GM13976 (cell line): ENCODE results near the gene HECTD4.

ENCODE experiments used
- DNase-seq: peaks from one replicate; pipeline ENCODE4 v3.0.0; 2012; ENCODE audit warnings: low spot score
- CTCF ChIP-seq: IDR thresholded peaks from 2 replicates; pipeline ENCODE4 v1.5.1; 2012; ENCODE audit warnings: borderline replicate concordance, mild to moderate bottlenecking; ENCODE audit not compliant: insufficient read depth; ENCODE audit errors: extremely low read depth, missing control alignments, control extremely low read depth
- in situ Hi-C: fragments of 300-500 bp; cut with MboI; formaldehyde crosslinking; loops from one replicate; pipeline ENCODE4 v1.12.0; 2022; ENCODE audit warnings: low sequenced_read_pairs, mixed read lengths, inconsistent platforms; ENCODE audit not compliant: unreplicated experiment

The HECTD4 gene

DNA sequence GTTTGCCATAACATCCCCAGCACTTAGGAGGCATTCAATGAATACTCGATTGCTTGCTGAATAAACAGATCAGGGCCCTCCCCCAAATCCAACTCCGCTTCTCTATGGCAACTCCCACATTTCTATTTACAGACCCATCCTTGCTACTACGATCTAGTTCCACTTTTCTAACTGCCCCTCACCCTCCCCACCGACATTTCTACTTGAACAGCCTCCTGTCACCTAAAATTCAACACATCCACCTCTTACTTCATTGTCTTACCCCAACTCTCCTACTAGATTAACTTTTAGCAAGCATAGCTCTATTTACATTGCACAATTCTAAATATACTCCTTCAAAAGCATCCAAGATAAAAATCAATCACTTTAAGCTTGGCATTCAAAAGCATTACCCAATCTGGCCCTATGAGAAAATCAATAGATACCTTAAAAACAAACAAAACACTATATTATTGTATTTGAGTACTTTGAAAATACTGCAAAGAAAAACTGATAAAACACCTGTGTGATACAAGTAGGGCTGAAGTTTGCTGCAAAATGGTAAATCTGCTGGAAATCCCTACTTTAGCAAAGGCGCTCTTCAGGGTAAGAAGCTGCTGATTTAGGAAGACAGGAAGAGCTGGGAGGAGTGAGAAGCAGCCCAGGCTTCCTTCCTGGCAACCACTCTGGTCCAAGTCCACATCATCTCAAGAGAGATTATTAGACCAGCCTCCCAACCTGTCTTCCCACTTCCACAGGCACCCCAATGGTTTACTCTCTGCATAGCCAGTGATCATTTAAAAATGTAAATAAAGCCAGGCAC lies 96.4 kb downstream of the HECTD4 start:
- TF ChIP-seq CTCF: no peak
- DNase-seq: no peak
- in situ Hi-C loops: no loop called here

DNA sequence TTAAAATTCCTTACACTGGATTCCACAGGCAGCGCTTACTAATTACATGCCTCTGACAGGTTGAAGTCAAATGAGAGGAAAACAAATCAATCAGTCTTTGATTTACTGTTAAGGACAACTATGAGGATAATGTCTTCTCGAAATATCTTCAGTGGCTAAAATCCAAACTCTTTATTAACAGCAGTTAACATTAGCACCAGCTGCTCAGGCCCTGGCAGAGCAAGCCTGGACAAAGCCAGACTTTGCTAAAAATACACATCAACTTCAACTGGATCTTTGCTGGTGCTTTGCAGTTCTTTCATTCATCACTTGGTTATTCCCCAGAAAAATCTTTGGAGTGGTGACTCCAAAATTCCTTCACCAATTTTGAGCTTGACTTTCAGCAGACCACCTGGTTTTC lies 98.7 kb downstream of the HECTD4 start:
- in situ Hi-C loops: no loop called here
- no peak for DNase-seq
- TF ChIP-seq CTCF: no peak

GRCh38 chr12:112282920-112283319 lies 99.3 kb downstream of the HECTD4 start:
- in situ Hi-C loops: no loop called here

DNA sequence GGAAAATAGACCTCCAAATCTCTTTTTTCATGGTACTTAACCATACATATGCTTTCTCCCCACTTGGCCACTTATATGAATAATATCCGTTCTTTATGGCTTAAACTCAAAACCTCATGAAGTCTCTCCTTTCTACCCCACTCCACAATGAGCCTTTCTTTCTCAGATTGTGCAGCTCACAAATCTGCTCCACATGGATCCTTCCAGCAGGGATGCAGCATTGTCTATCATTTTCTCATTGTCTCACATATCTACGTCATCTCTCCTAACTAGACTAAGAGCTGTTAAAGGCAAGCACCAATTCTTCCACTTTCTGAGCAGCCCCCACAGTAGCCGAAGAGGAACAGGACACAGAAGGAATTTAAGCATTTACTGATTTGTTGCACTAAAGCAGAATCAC lies 106.4 kb downstream of the HECTD4 start:
- no peak for TF ChIP-seq CTCF
- no peak for DNase-seq
- in situ Hi-C loops: no loop called here

More at GRCh38 chr12:112282920-112283319, 99.3 kb downstream of the HECTD4 start:
- no peak for DNase-seq
- TF ChIP-seq CTCF: no peak

DNA sequence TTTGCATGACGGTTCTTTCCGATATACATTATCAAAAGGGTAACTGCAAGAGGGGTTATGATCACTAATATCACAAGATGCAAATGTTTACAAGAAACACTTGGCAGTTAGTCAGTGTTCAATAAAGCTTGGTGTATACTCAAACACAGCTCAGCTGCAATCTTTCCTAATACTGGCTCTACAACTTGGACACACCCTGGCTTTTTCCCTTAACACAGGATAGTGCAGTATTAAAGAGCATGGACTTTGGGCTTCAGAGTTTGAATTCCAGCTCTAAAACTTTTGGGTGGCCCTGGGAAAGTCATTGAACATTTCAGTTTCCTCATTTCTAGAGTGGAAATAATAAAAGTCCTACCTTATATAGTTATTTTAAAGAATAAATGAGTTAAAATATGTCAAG lies 107.0 kb downstream of the HECTD4 start:
- DNase-seq: no peak
- TF ChIP-seq CTCF: no peak
- in situ Hi-C loops: no loop called here

DNA sequence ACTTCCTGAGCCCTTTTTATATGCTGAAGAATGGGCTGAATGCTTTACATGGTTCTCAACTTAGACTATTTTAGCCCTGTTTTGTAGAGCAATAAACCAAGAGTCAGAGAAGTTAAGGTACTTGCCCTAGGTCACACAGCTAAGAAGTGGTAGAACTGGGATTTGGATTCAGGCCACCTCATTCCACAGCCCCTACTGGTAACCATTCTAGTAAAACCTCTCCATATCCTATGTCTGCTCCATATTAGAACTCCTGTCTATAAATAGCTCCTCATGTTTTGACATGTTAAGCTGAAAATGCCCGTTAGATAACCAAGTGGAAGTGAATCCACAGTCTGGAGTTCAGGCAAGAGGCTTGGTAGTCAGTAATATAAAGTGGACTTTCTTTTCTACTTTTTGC lies 111.6 kb downstream of the HECTD4 start:
- in situ Hi-C loops: no loop called here
- DNase-seq: no peak
- TF ChIP-seq CTCF: no peak
